HG03520 (cell line): ENCODE data around the gene LARGE1.

Experiments
- ATAC-seq: cut with Tn5 transposase; IDR thresholded peaks from one replicate; pipeline ENCODE4 v1.9.1; 2021; ENCODE audit warnings: mild to moderate bottlenecking, moderate library complexity; ENCODE audit not compliant: unreplicated experiment

The LARGE1 gene

DNA sequence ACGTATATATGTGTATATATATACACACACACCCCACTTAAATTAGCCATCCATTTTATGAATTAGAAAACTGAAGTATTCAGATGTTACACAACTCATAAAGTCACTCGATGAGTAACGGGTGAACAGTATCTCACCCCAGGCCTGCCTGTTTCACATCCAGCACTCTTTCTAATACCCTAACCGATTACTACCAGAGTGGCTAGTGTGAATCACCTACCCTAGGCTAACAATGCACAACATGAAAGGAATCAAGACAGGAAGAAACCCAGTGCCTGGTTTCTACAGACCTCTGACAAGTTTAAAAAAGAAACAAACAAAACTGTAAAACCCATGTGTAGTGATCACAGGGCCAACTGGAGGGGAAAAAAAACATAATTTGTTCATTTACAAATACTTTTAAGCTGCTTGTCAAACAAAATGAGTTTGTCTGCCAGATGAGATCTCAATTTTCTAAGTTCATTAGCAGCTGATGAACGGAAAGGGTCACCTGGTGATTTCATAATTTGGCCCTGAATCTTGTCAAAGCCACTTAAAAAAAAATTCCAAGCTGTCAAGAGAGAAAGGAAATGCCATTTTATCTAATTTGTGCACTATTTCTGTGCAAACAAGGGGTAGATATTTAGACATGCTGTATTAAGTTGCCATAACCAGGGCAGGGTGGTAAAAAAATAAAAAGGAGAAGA is 134.8 kb downstream of the LARGE1 start:
- no peak for ATAC-seq

DNA sequence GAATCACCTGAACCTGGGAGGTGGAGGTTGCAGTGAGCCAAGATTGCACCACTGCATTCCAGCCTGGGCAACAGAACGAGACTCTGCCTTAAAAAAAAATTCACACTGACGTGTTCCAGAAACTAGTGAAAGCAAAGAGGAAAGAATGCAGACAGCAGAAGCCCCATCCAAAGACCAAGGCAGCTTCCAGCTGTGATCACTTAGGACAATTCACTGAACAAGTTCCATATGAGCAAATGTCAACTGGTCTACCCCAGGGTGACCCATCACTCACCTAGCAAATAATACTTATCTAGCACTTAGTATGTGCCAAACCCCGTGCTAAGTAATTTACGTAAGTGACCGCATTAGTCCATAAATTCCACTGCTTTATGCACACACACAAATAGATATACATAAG is 138.9 kb downstream of the LARGE1 start:
- no peak for ATAC-seq

DNA sequence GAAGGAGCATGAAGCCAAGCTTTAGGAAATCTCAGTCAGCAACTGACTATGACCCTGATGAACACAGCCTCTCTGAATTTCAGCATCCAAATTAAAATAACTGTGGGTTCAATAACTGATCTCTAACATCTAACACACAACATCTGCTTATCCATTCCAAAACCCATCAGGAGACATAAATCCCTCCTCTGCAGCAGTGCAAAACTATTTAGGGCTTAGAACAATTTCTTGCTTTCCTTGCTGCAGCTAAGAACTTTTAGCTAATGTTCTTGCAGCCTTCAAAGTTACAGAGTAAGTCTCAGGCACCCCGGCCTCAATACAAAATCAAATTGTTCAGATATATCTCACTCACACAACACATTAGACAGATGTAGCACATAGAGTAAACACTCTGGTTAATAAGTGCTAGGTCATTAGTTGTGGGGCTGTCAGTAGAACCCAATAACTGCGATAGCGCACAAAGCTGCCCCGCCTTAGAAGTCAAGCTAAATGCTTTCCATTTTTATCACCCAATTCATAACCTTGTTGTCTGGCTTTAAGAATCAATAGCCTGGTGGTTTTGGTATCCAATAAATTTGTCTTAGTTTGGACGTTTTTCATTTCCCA is 139.6 kb downstream of the LARGE1 start:
- ATAC-seq: no peak

DNA sequence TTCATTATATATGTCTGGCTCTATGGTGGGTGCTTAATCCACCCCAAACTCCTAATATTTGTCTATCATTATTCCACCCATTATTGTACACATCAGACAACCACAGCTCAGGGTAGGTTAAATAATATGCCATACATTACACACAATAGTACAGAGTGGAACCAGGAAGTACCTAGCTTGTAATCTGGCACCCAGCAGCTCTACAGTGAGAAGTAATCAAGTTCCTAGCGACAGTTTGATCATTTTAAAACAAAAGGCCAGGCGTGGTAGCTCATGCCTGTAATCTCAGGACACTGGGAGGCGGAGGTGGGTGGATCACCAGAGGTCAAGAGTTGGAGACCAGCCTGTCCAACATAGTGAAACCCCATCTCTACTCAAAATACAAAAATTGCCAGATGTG is 141.0 kb downstream of the LARGE1 start:
- no peak for ATAC-seq

DNA sequence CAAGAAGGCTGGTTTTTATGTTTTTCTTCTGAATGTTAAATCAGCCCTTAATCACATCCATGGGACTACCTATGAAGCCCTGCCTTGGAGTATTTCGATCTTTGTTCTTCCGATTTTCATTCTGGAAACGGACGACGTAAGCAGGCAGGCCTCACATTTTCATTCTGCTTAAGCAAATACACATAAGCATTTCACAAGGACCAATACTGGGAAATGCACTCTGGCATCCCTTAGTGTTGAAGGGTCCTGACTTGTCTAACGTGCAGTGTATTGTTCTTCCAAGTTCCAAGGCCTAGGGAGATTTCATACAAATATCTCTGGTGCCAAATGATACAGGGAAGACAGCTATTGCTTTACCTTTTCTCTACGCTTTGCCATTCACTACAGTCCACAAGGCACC is 143.8 kb downstream of the LARGE1 start:
- no peak for ATAC-seq

DNA sequence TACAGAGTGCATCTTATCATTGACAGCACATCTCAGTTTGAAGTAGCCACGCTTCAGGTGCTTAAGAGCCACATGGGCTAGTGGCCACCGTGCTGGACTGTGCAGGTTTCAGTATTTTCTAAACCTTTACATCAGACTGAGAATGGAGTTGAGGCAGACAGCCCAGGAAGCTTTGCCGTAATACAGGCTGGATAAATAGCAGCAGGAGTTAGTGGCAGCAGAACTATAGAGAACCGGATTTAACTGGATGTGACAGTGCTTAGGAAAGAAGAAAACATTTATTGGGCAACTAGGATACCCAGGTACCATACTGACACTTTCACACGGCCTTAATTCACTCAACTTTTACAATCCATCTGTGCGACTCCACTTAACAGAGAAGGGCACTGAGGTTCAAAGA is 145.5 kb downstream of the LARGE1 start:
- no peak for ATAC-seq

DNA sequence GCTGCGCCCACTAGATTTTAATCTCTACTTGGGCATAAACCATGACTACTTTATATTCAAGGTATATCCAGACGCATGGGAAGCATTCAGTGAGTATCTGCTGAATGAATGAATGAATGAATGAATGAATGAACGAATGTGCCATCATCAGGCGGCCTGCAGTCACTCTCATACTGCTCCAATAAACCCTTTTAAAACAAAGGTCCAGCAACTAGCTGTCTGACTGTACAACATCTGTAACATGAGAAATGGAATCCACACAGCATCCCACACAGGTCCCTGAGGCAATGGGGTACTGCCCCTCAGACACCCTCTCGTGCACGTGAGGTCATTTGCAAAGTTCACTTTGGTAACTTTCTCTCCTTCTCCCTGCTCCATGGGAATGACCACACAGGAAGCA is 147.5 kb downstream of the LARGE1 start:
- no peak for ATAC-seq

DNA sequence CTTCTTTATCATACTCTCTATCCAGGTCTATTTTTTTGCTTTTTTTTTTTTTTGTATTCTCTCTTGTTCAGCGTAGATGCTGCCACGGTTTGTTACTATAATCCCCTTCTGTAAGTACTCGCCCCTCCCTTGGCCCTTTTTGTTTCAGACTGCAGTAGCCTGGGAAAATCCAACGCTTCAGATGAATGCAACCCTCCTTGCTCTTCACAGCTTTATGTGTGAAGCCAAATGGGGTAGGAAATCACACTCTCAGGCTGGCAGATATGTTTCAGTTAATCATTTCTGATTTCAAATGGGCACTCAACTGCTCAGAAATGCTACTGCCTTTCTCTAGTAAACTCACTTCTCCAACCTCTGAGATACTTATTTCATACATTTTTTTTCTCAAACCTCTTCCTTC is 149.1 kb downstream of the LARGE1 start:
- ATAC-seq: no peak

DNA sequence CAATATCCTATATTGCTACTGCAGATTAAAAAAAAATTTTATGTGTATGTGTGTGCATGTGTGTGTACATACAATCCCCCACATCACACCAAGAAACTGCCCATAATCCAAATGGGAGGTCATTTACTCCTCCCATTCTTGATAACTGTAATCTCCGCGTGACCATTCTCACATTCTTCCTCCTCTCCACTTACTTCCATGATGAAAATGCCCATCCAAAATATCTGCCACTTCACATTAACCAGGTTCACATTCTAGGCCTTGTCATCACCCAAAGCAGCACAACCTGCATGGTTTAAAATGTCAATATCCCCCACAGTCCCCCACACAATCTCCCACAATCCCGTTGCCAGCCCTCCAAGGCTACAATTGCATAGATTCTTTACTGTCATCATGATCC is 149.6 kb downstream of the LARGE1 start:
- no peak for ATAC-seq

DNA sequence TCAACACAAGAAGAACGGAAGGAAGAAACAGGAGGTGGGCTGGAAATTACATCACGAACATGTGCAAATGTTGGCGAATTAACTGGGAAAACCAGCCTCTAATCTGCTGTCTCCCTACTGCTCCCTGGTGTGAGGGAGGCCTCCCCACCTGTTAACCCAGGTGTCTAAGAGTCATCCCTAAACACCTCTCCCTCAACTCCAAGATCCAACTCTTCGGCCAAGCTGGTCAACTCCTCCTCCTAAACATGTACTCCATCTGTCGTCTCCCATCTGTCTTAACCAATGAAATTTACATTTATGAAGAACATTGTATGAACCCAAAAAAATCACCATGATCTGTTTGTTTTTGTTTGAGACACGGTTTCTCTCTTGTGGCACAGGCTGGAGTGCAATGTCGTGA is 154.2 kb downstream of the LARGE1 start:
- no peak for ATAC-seq

DNA sequence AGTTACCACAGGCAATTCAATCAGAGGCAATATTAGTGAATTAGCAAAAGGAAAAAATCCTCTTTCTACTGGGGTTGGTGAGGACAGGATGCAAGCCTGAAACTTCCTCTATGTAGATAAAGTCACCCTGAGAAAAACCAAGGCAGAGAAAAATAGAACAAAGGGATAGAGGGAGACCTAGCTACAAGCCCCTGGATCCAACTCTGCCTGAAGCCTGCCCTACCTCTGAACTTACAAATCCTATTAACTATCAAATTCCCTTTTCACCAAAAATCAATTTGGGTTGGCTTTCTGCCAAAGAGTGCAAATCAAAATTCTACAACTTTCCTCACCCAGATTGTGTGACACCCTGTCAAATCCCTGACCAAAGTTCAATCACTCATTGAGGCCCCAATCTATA is 161.3 kb downstream of the LARGE1 start:
- ATAC-seq: no peak

DNA sequence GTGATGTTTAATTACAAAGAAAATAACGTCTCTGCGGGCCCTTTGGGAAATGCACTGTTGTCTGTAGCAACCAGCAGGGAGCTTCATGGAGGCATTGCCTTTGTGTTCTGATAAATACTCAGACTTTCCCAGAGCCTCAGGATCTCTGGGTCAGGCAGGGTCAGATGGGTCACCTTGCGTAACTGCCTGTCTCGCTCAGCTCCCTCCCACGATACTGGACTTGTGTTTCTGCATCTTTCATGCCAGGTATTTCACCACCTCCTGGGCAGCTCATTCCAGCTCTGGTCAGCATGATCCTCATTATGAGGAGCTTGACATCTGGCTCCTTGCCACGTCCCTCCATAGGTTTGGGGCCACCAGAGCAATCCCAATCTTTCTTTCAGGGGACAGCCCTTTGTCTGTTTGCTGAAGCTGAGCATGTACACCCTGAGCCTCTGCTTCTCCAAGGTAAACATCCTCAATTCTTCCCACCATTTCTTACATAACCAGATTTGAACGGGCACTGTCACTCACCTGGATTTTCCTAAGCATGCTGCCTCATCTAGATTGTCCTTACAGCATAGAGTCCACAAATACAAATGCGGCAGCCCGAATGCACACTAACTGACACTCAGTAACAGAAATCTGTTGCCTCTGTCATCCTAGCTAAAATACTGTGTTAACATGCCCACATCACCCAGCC is 162.3 kb downstream of the LARGE1 start:
- no peak for ATAC-seq

DNA sequence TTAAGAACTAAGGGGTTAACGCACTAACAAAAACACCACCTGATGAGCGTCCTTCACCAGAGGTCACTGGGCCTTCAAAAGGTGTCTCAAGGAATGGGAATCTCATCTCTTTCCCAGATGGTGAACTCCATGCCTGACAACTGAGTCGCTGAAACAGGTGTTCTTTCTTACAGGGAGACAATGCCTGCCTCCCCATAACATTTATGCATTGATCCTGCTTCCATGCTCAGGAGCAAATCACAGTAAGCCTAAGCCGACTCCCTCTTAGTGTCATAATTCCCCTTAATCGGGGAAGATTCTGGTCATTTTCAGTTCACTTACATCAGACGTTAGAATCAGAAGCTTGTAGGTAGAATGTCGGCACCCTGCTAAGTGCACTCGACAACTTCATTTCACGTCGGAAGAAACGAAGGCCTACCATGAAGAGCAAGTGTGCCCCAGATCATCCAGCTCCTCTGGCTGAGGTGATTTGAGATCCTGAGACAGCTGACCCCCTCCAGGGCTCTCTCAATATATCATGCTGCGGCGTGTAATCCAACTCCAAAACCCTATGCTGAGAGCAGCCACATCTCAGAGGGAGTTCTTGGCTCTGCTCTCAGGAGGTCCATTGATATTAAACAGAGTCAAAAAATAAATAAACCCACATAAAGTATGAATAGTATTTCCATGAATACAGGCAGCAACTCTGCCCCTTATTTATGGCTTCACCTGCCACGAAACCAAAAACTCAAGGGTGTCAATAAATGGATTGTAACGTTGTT is 163.1 kb downstream of the LARGE1 start:
- no peak for ATAC-seq

DNA sequence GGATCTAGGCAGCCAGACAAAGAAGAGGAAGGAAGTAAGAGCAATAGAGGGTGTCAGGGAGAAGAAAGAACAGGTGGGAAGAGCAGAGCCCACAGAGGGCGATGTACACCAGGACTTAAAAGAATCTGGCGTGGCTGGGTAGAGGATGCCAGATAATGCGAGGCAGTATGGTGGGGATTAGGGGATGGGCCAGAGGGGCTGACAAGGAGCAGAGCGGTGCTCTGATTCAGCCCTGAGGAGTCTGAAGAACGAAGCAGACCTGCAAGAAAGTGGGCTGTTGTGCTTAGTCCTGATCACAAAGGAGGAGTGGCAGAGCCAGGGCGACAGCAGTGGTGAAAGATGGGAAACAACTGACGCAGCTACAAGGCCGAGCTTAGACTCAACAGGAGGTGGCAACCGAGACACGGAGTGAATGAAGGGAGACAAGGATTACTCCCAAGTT is 163.7 kb downstream of the LARGE1 start:
- ATAC-seq: no peak

DNA sequence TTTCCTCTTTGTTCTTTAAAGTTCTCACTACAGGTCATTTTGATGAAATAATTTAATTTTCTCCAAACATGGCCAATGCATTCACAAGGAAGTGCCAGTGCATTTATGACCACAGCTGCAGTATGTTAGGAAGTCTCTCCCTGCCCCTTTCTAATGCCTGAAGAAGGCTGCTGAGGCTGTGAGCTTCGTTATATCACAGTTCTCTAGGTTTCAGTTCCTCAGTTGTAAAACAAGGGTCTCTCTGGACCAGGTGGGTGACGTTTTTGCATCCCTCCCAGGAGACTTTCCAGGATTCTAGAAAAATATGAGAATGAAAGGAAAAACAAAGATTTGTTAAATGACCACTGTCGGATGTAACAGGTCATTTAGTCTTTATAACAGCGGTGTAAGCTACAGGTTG is 171.6 kb downstream of the LARGE1 start:
- no peak for ATAC-seq

DNA sequence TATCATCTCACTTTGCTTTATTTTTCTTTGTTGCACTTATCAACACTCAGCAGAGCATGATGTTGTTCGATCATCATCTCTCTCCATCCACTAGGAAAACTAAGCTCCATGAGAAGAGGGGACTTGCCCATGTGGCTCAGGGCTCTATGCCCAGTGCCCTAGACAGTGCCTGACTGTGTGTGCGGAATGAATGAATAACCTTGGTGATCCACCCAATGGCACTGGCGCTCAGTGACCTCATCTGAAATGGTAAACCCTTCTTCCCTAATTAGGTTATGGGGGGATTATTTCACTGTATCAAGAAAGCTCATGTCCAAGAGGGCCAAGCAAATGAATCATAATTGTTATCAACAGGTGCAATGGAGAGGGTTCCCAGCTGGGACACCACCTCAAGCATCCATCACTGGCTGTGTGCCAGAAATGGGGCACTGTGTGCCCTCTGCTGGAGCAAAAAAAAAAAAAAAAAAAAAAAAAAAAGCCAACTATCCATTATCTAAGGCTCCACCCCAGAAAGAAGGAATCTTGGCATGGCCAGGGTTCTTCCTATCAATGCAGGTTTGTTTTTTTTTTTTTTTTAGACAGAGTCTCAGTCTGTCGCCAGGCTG is 172.6 kb downstream of the LARGE1 start:
- ATAC-seq: no peak

DNA sequence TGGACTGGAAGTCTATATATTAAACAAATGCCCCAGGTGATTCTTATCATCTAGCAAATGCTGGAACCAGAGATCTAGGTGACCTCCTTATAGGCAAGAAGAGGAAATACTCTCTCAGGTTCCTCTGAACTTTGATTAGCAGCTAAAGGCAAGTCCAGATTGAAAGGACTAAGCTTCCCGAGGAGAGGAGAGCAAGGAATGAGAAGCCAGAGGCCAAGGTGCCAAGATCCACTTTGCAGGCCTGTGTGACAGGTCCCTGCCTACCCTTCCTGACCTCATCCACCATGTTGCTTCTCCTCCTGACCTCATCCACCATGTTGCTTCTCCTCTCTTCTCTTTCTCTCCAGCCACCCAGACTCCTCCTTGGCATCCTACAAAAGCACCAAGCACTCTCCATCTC is 173.2 kb downstream of the LARGE1 start:
- ATAC-seq: no peak

DNA sequence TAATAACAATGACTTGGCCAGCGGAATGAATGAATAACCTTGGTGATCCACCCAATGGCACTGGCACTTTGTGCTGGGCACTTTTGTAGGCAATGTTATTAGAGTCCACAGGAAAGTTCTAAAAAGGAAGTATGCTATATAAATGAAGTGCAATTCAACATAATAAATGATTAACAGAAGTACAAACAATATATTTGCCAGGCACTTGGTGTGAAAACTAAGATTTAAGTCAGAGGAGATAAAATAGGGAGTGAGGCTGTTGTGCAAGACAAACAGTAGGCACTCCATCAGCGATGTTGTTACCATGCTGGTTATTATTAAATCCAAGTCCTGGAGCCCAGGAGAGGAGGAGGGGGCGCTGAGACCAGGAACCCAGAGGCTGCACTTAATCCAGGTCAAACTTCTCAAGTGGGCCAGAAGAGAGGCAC is 173.8 kb downstream of the LARGE1 start:
- ATAC-seq: no peak

DNA sequence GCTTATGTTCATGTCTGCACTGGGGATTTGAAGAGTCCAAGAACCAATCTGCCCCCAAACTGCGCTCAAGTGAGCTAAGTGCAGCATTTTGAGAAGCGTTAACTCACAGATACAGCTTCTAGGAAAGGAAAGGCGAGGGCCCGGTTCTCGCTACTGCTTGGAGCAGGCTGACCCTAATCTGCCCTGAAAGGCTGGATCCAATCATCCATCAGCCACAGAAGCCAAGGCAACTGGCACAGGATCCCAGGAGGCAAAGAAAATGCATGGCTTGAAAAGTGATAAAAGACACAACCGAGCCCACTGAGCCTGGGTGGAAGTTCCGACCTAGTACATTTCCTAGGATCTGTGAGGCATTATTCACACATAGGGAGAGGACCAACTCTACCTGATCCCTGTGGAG is 174.8 kb downstream of the LARGE1 start:
- ATAC-seq: no peak

DNA sequence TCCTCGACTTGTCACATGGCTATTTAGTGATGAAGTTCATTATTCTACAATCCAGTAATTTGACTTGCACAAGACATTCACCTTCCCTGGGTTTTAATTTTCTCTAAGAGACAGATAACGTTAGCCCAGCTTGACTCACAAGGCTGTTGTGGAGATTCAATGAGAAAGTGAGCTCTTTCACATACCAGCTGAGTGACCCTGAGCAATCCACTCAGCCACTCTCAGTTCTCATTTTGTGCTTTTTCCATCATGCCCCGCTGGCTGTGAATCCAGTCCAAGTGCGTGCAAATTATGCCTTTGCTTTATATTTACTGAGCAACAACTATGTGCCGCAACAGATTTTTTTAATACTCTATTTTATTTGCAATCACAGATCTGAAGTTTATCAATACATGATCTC is 176.5 kb downstream of the LARGE1 start:
- no peak for ATAC-seq

DNA sequence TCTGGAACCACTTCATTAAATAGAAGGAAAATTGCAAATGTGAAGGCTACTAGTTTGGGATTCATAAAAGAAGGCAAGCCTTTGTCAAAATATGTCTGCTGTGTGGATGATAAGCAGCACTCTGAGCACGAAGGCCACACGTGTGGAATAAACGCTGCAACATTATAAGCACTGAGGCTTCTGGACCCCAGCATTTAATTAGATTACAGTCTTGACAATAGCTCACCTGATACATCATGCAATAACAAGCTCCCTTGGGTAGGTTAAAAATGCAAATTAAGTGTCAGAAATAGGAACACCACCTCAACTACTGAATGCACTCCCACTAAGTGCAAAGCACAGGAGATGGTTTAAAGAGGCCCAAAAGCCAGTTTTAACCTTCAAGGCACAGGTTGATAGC is 179.3 kb downstream of the LARGE1 start:
- ATAC-seq: no peak
